ENCODE data around the gene GJB5.
"Not testable (repeated sequence)": the region's sequence is repeated elsewhere in the genome, so short reads cannot be mapped to it uniquely, and the experiment has no call there.

GJB5 gene

DNA sequence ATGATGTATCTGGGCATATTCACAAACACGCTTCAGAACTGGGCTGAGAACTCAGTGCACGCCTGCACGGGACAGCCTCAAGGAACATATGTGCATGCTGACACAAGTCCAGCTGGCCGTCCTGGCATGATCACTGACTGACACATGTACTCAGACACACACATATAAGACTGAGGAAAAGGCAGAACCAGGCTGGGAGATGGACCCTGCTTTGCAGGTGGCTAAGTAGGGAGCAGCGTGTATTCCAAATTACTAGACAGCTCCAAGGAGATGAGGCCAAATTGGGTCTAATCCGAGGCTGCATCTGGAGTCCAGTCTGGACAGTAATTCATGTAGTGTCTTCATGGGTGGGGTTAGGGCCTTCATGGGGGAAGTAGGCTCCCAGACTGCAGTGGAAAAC, 41.4 kb upstream of the GJB5 start:
- no peak for TF ChIP-seq CTCF (conservative IDR thresholded peaks at IDR 0.05)

GRCh38 chr1:34714386-34714785, 40.5 kb upstream of the GJB5 start:
- TF ChIP-seq CTCF (conservative IDR thresholded peaks at IDR 0.05): no peak
- H3K27ac ChIP-seq: no peak overlapping the region

More for the DNA sequence above, 41.4 kb upstream of the GJB5 start:
- no peak overlapping the region for H3K27ac ChIP-seq

DNA sequence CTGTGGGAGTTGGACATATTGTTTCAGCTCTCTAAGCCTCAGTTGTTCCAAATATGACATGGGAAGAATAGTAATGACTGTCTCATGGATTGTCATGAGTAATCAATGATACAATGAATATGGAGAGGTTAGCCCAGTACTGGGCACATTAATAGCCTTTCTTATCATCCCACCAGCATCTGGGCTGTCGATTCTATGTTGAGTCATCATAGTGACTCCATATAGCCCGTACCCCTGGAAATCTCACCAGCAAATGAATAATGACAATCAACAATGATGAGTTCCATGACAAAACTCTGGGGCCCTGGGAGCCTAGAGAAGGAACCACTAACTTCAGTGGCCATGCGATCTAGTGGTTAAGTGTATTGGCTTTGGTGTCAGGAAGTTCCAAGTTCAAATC, 39.7 kb upstream of the GJB5 start:
- H3K27ac ChIP-seq: no peak overlapping the region
- TF ChIP-seq CTCF (conservative IDR thresholded peaks at IDR 0.05): no peak

DNA sequence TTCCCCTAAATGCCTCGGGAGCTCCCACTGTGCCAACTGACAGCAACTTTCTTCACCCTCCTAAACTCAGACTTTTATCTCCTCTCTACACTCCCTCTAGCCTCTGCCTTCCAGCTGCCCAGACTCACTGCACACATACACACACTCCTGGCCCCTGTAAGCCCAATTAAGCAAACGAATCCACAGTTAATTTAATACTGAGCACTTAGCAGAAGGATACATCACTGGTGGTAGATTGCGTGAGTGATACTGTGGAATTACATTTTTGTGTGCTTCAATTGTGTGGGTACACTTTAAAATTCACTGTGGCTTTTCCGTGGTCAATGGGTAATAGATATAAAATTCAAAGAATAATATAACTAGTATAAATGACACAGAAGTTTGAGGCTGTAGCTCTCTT, 33.6 kb upstream of the GJB5 start:
- no peak overlapping the region for H3K27ac ChIP-seq
- TF ChIP-seq CTCF (conservative IDR thresholded peaks at IDR 0.05): no peak

DNA sequence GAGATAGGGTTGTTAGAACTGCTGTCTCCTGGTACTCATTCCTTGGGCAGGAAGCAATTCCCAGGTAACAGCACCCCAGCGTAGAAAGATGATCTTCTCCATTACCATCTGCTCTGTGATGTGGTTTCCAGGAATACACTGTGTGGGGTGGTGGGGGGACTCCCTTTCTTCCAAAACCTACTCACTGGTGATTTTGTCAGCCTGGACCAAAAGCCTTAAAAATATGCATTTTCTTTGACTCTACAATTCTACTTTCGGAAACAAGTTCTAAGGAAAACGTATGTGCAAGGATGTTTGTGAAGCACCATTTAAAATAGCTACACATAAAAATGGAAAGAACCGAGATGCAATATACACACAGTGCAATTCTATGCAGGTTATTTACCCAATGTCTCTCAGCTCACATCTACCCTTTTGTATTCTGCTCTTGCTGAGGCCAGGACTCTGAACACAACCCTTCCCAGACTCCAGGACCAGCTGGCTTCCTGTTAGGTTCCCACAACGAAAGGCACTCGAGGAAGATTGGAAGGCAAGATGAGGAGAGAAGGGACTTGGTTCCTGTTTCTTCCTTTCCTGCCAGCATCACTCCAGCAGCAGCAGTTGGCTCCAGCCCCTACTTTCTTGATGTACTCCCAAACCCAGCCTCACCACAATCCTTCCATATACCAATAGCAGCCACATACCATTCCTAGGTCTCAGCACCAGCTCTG, 33.0 kb upstream of the GJB5 start:
- TF ChIP-seq CTCF (conservative IDR thresholded peaks at IDR 0.05): no peak
- H3K27ac ChIP-seq: no peak overlapping the region

DNA sequence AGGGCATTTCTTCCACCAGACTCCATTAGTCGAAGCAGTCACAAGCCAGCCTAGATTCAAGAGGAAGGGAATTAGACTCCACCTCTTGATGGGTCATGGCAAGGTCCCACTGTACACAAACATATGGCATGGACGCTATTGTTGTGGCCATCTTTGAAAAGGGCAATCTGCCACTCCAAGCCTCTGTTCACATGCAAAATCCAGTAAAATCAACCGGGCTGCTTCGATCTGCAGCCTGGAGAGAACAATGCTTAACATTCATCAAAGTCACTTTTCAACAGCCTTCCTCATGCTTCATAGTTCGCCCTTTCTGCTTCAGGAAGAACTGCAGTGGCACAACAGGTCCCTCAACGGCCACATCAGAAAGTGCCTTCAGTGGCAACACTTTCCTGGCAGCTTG, 28.0 kb upstream of the GJB5 start:
- TF ChIP-seq CTCF (conservative IDR thresholded peaks at IDR 0.05): no peak
- H3K27ac ChIP-seq: no peak overlapping the region

GRCh38 chr1:34730485-34730884, 24.4 kb upstream of the GJB5 start:
- no peak overlapping the region for H3K27ac ChIP-seq
- TF ChIP-seq CTCF (conservative IDR thresholded peaks at IDR 0.05): no peak

- H3K27ac ChIP-seq: not testable (repeated sequence)
These were observed 22.0 kb upstream of the GJB5 start for GRCh38 chr1:34732831-34733230.

All from VCaP (cell line).